A549 (cell line): Measurements from ENCODE around the gene MARK2. TPM values are rescaled to one million over a fixed set of nuclear protein-coding genes. Genes with fewer than 3 reads are reported as not detected.
A peak's percentile ranks its signal among the peaks of the same experiment; 100 is the strongest.

ENCODE experiments used
- ATAC-seq, 2 experiments: fragments of 200-7000 bp in 1 of 2; fragments of >200 bp in 1 of 2; cut with Nextera tagmentation in 1 of 2; cut with Tn5 transposase in 1 of 2; 3 replicates each; pipeline versions ENCODE4 v1.8.0 to v1.9.1; 2018 to 2020; ENCODE audit warnings: mild to moderate bottlenecking in 1 of 2, moderate library complexity in 1 of 2
- CTCF ChIA-PET: fragments of 300-600 bp; sonication (Branson Sonifier 250); formaldehyde crosslinking; extraction: SDS; loops from one replicate; lab custom pipeline; 2021; ENCODE audit warnings: antibody characterized with exemption, inconsistent platforms; lab: Yijun Ruan, JAX
- POLR2A ChIA-PET: fragments of 350-600 bp; formaldehyde crosslinking; extraction: SDS; loops from one replicate; lab custom pipeline; 2021; ENCODE audit warnings: antibody characterized with exemption, inconsistent platforms; lab: Yijun Ruan, JAX
- DNase-seq, 2 experiments: peaks; one replicate each; pipeline versions ENCODE4 v3.0.0 to v3.0.0-alpha.2; 2011 to 2016; ENCODE audit warnings: low read depth in 1 of 2, low spot score in 1 of 2
- FAIRE-seq: peaks from 2 replicates; lab custom pipeline; 2011; peaks lifted over from hg19 to GRCh38; lab: Jason Lieb, UNC
- H3K27ac ChIP-seq, 2 experiments: fragments of >200 bp; sonication (Bioruptor Twin); formaldehyde crosslinking; 3 replicates each; pipeline ENCODE4 v1.5.1; 2016 to 2017
- H3K4me1 ChIP-seq: fragments of >200 bp; sonication (Bioruptor Twin); formaldehyde crosslinking; 3 replicates; pipeline ENCODE4 v1.6.1; 2016
- H3K4me2 ChIP-seq: fragments of >200 bp; sonication (Bioruptor Twin); formaldehyde crosslinking; 3 replicates; pipeline ENCODE4 v1.6.1; 2016
- H3K4me3 ChIP-seq: fragments of >200 bp; sonication (Bioruptor Twin); formaldehyde crosslinking; 3 replicates; pipeline ENCODE4 v1.5.1; 2016
- H3K9me3 ChIP-seq: fragments of >200 bp; sonication (Bioruptor Twin); formaldehyde crosslinking; 3 replicates; pipeline ENCODE4 v1.6.1; 2016
- BHLHE40 ChIP-seq: IDR thresholded peaks from 2 replicates; pipeline ENCODE4 v1.6.1; 2012; ENCODE audit warnings: low read depth, low read length, inconsistent platforms
- CBX8 ChIP-seq: fragments of 200-600 bp; sonication (generic); IDR thresholded peaks from 2 replicates; pipeline ENCODE4 v1.6.1; 2016
- CEBPB ChIP-seq, 2 experiments: fragments of >200 bp in 1 of 2; sonication (Bioruptor Twin) in 1 of 2; formaldehyde crosslinking in 1 of 2; IDR thresholded peaks; 2 replicates each; pipeline ENCODE4 v1.6.1; 2012 to 2016
- CHD2 ChIP-seq: fragments of 150-350 bp; IDR thresholded peaks from 2 replicates; pipeline ENCODE4 v1.6.1; 2014; ENCODE audit warnings: low read length; ENCODE audit not compliant: partially characterized antibody
- CTCF ChIP-seq: fragments of >200 bp; sonication (Bioruptor Twin); formaldehyde crosslinking; IDR thresholded peaks from 3 replicates; pipeline ENCODE4 v1.5.1; 2016
- E2F6 ChIP-seq: IDR thresholded peaks from 2 replicates; pipeline ENCODE4 v1.6.1; 2012; ENCODE audit warnings: low read depth, borderline replicate concordance
- EHMT2 ChIP-seq: fragments of 200-600 bp; sonication (generic); IDR thresholded peaks from 2 replicates; pipeline ENCODE4 v1.6.1; 2016; ENCODE audit warnings: antibody characterized with exemption, low read depth, mild to moderate bottlenecking, moderate library complexity
- ELK1 ChIP-seq: fragments of 150-350 bp; IDR thresholded peaks from 2 replicates; pipeline ENCODE4 v1.6.1; 2014; ENCODE audit warnings: low read depth, mild to moderate bottlenecking, low read length
- FOSL2 ChIP-seq, 2 experiments: fragments of 450-650 bp in 1 of 2; fragments of >200 bp in 1 of 2; sonication (Bioruptor Twin) in 1 of 2; formaldehyde crosslinking; IDR thresholded peaks; 2 replicates each; pipeline versions ENCODE4 v1.5.0 to v1.6.1; 2016 to 2020; ENCODE audit warnings: mild to moderate bottlenecking in 1 of 2, moderate library complexity in 1 of 2
- HDAC2 ChIP-seq: fragments of 200-600 bp; sonication (generic); IDR thresholded peaks from 2 replicates; pipeline ENCODE4 v1.6.1; 2016
- HES2 ChIP-seq: fragments of >200 bp; sonication (Bioruptor Twin); formaldehyde crosslinking; IDR thresholded peaks from 2 replicates; pipeline ENCODE4 v1.6.1; 2016
- HOXA7 ChIP-seq: fragments of 250-450 bp; sonication (Bioruptor Pico); IDR thresholded peaks from 2 replicates; pipeline ENCODE4 v1.5.0; 2020; ENCODE audit warnings: mild to moderate bottlenecking, moderate library complexity
- HOXB5 ChIP-seq: fragments of 250-450 bp; sonication (Bioruptor Pico); IDR thresholded peaks from 2 replicates; pipeline ENCODE4 v1.5.0; 2020; ENCODE audit warnings: mild to moderate bottlenecking, moderate library complexity
- MAFK ChIP-seq: fragments of 450-650 bp; IDR thresholded peaks from 2 replicates; pipeline ENCODE4 v1.6.1; 2014; ENCODE audit not compliant: partially characterized antibody
- MAZ ChIP-seq: fragments of 150-350 bp; IDR thresholded peaks from 2 replicates; pipeline ENCODE4 v1.6.1; 2014; ENCODE audit warnings: antibody characterized with exemption, low read depth, low read length, borderline replicate concordance
- NR3C1 ChIP-seq: fragments of >200 bp; sonication (Bioruptor Twin); formaldehyde crosslinking; IDR thresholded peaks from 3 replicates; pipeline ENCODE4 v1.6.1; 2017
- POLR2A ChIP-seq: IDR thresholded peaks from 2 replicates; pipeline ENCODE4 v1.6.1; 2012; ENCODE audit warnings: mild to moderate bottlenecking, low read length
- POLR2AphosphoS2 ChIP-seq: conservative IDR thresholded peaks from 2 replicates; pipeline ENCODE4 v1.6.1; 2012; ENCODE audit warnings: low read length, improper control_type of control experiment, inconsistent platforms
- RARB ChIP-seq: fragments of 250-450 bp; sonication (Bioruptor Pico); IDR thresholded peaks from 2 replicates; pipeline ENCODE4 v1.8.0; 2021; ENCODE audit warnings: mild to moderate bottlenecking, moderate library complexity
- ZSCAN20 ChIP-seq: fragments of 250-450 bp; sonication (Bioruptor Pico); IDR thresholded peaks from 2 replicates; pipeline ENCODE4 v1.8.0; 2022; ENCODE audit warnings: mild to moderate bottlenecking, moderate library complexity
- WGBS: methylation state at CpG from one replicate; pipeline ENCODE4 v1.1.6; 2017; ENCODE audit errors: missing lambda C conversion rate; 5-methylcytosine and 5-hydroxymethylcytosine counted together
- polyA plus RNA-seq, 4 experiments: library from polyadenylated mRNA; depleted of rRNA in 3 of 4; stranded (reverse); fragments of >200 nt; fragmentation: RNase III in 1 of 4; extraction: RNeasy Plus Mini Kit Qiagen cat#74134 plus additional on column Dnase treatment in 1 of 4; gene quantifications; 2 replicates in 3 of 4; 3 replicates in 1 of 4; pipeline ENCODE4 v1.2.3, GENCODE V29; 2011 to 2017

MARK2 gene
- polyA plus RNA-seq, 2 of the 4 experiments (the other 2 are of a cell fraction): 20.2 to 28.4 TPM

- Histone ChIP-seq H3K27ac (no peak overlapping the region), H3K4me3 (no peak overlapping the region), H3K4me1 (peaks cover 51% of the 10 kb centered on the region), H3K9me3 (no peaks in the 10 kb centered on the region), H3K4me2 (no peak overlapping the region)
- CTCF ChIA-PET: interaction anchor here (0.6 to 3.5 kb wide), 7 partner anchors 9 to 214 kb away, joined by 3 to 15 read pairs (median 5); no protein-coding TSS in a partner anchor
- FAIRE-seq: no peak
- TF ChIP-seq HDAC2 (no peak), ZSCAN20 (CRISPR knock-in tag) (no peak), CHD2 (no peak), HES2 (no peak), NR3C1 (no peak), POLR2AphosphoS2 (no peak), ELK1 (no peak), BHLHE40 (no peak), MAZ (no peak), RARB (no peak), CTCF (no peak)
- WGBS: 97% methylated on average over 1 of the region's 1 CpG
- DNase-seq: no peak
- ATAC-seq: no peak
- POLR2A ChIA-PET: no interaction called here
These were observed 4.1 kb downstream of the MARK2 start for GRCh38 chr11:63843041-63843440.

- ATAC-seq: peak in 1 of 2 experiments; percentile 23; a peak in 3 of 6 replicates
- H3K4me3 ChIP-seq: no peak overlapping the region
- peak overlapping the region; percentile 47 to 70; a peak in 5 of 6 replicates for H3K27ac ChIP-seq
- peaks cover 48% of the 10 kb centered on the region for H3K4me1 ChIP-seq
- no peak for FAIRE-seq
- no peak for DNase-seq
- WGBS: 88% methylated on average over 4 of the region's 4 CpGs
- ChIA-PET POLR2A (interaction anchor here (0.6 kb wide), 1 partner anchor 10 kb away, joined by 5 read pairs; no protein-coding TSS in a partner anchor), CTCF (interaction anchor here (0.7 to 3.5 kb wide), 9 partner anchors 8 to 100 kb away, joined by 3 to 15 read pairs (median 5); no protein-coding TSS in a partner anchor)
- H3K4me2 ChIP-seq: peak overlapping the region; percentile 40
- no peaks in the 10 kb centered on the region for H3K9me3 ChIP-seq
- TF ChIP-seq EHMT2: no peak
- no peak for TF ChIP-seq POLR2A
- no peak for TF ChIP-seq HOXA7 (CRISPR knock-in tag)
- TF ChIP-seq E2F6: no peak
- no peak for TF ChIP-seq CBX8
- TF ChIP-seq CEBPB (IDR thresholded peaks at IDR 0.05): no peak
- TF ChIP-seq MAFK: no peak
- TF ChIP-seq ELK1: no peak
These were observed 5.9 kb downstream of the MARK2 start for GRCh38 chr11:63844836-63845235.

- no peak overlapping the region for H3K4me3 ChIP-seq
- FAIRE-seq (no peak), ATAC-seq (peak; percentile 67 to 81), DNase-seq (peak in 1 of 2 experiments; percentile 68)
- CTCF ChIA-PET: interaction anchor here (0.7 to 3.5 kb wide), 7 partner anchors 8 to 100 kb away, joined by 3 to 15 read pairs (median 4); no protein-coding TSS in a partner anchor
- no peaks in the 10 kb centered on the region for H3K9me3 ChIP-seq
- 42% methylated on average over 2 of the region's 2 CpGs for WGBS
- POLR2A ChIA-PET: interaction anchor here (0.6 kb wide), 1 partner anchor 10 kb away, joined by 5 read pairs; no protein-coding TSS in a partner anchor
- H3K4me2 ChIP-seq: peak overlapping the region; percentile 40
- peak overlapping the region; percentile 58 to 70; a peak in 5 of 6 replicates for H3K27ac ChIP-seq
- H3K4me1 ChIP-seq: peaks cover 47% of the 10 kb centered on the region
- TF ChIP-seq HOXB5 (CRISPR knock-in tag) (no peak), FOSL2 (IDR thresholded peaks at IDR 0.05) (no peak), FOSL2 (CRISPR knock-in tag; IDR thresholded peaks at IDR 0.05) (peak; percentile 49; the same call in 1 of the 2 replicates), MAFK (peak; percentile 6)
These were observed 6.4 kb downstream of the MARK2 start for GRCh38 chr11:63845303-63845702.
